OCI-LY7 (cell line): ENCODE measurements around the gene KCNK1. TPM values are rescaled to one million over a fixed set of nuclear protein-coding genes. Genes with fewer than 3 reads are reported as not detected.

Experiments
- BruUV-seq: library from RNA; stranded (reverse); fragments of 400-500 nt; replicated peaks from 2 replicates; lab custom pipeline; 2021; lab: Mats Ljungman, UMichigan
- CTCF ChIA-PET: fragments of 300-600 bp; sonication (Branson Sonifier 250); formaldehyde crosslinking; loops from one replicate; lab custom pipeline; 2022; ENCODE audit warnings: antibody characterized with exemption; ENCODE audit not compliant: unreplicated experiment; lab: Charles Lee
- POLR2A ChIA-PET: fragments of 300-600 bp; sonication (Branson Sonifier 250); formaldehyde crosslinking; loops from one replicate; lab custom pipeline; 2022; ENCODE audit warnings: antibody characterized with exemption; lab: Charles Lee
- DNase-seq: peaks from one replicate; pipeline ENCODE4 v3.0.0-alpha.2; 2015; ENCODE audit warnings: low spot score
- H2AFZ ChIP-seq: fragments of 200-600 bp; sonication (generic), shearing (Covaris generic); 2 replicates; pipeline ENCODE4 v1.6.1; 2014; ENCODE audit warnings: mild to moderate bottlenecking, antibody characterized with exemption, low read length, moderate library complexity
- H3K27ac ChIP-seq: fragments of 200-600 bp; sonication (generic); 2 replicates; pipeline ENCODE4 v1.5.1; 2014; ENCODE audit warnings: mixed run types, low read depth, mild to moderate bottlenecking, moderate library complexity, low read length, inconsistent platforms; ENCODE audit not compliant: poor library complexity, severe bottlenecking
- H3K36me3 ChIP-seq: fragments of 200-600 bp; sonication (generic); 2 replicates; pipeline ENCODE4 v1.6.1; 2014; ENCODE audit warnings: mild to moderate bottlenecking, antibody characterized with exemption, low read length, moderate library complexity, mixed read lengths; ENCODE audit not compliant: insufficient read depth
- H3K4me1 ChIP-seq: fragments of 200-600 bp; sonication (generic); 2 replicates; pipeline ENCODE4 v1.5.1; 2014; ENCODE audit warnings: mild to moderate bottlenecking, low read length; ENCODE audit not compliant: insufficient read depth, poor library complexity, severe bottlenecking
- H3K4me2 ChIP-seq: fragments of 200-600 bp; sonication (generic); 2 replicates; pipeline ENCODE4 v1.6.1; 2014; ENCODE audit warnings: mild to moderate bottlenecking, low read length
- H3K4me3 ChIP-seq: fragments of 200-600 bp; sonication (generic); 2 replicates; pipeline ENCODE4 v1.5.1; 2014; ENCODE audit warnings: mild to moderate bottlenecking, low read depth, low read length; ENCODE audit not compliant: poor library complexity, severe bottlenecking
- H3K79me2 ChIP-seq: fragments of 200-600 bp; sonication (generic); 2 replicates; pipeline ENCODE4 v1.6.1; 2016; ENCODE audit warnings: low read depth, mild to moderate bottlenecking, low read length, moderate library complexity, mixed read lengths; ENCODE audit not compliant: insufficient read depth
- H3K9me2 ChIP-seq: fragments of 200-600 bp; sonication (generic); 2 replicates; pipeline ENCODE4 v1.6.1; 2016; ENCODE audit warnings: mild to moderate bottlenecking, low read length, mixed read lengths; ENCODE audit not compliant: insufficient read depth
- H3K9me3 ChIP-seq: fragments of 200-600 bp; sonication (generic); 2 replicates; pipeline ENCODE4 v1.6.1; 2014; ENCODE audit warnings: mild to moderate bottlenecking, mixed run types, low read length, mixed read lengths
- H4K20me1 ChIP-seq: fragments of 200-600 bp; sonication (generic); 2 replicates; pipeline ENCODE4 v1.6.1; 2014; ENCODE audit warnings: mild to moderate bottlenecking, antibody characterized with exemption, low read length, moderate library complexity, mixed read lengths; ENCODE audit not compliant: insufficient read depth
- CTCF ChIP-seq: fragments of 200-600 bp; sonication (generic); conservative IDR thresholded peaks from 2 replicates; pipeline ENCODE4 v1.5.1; 2014; ENCODE audit warnings: mild to moderate bottlenecking, antibody characterized with exemption, low read length, moderate library complexity, mixed read lengths
- EZH2phosphoT487 ChIP-seq: fragments of 200-600 bp; sonication (generic); IDR thresholded peaks from 2 replicates; pipeline ENCODE4 v1.6.1; 2018; ENCODE audit warnings: low read depth, borderline replicate concordance, mild to moderate bottlenecking, mixed run types, antibody characterized with exemption, low read length, moderate library complexity, mixed read lengths
- intact Hi-C: fragments of 100-400 bp; cut with micrococcal nuclease; formaldehyde crosslinking; loops from one replicate; pipeline ENCODE4 v1.10.0; 2022; ENCODE audit not compliant: unreplicated experiment
- total RNA-seq, 2 experiments: library from RNA; depleted of rRNA in 1 of 2; stranded (reverse); fragments of >200 nt in 1 of 2; shearing (Covaris generic) in 1 of 2; gene quantifications; 2 replicates each; pipeline ENCODE4 v1.2.3, GENCODE V29; 2014 to 2022

Gene KCNK1
- total RNA-seq, 2 experiments from 2014 or later: not detected

DNA sequence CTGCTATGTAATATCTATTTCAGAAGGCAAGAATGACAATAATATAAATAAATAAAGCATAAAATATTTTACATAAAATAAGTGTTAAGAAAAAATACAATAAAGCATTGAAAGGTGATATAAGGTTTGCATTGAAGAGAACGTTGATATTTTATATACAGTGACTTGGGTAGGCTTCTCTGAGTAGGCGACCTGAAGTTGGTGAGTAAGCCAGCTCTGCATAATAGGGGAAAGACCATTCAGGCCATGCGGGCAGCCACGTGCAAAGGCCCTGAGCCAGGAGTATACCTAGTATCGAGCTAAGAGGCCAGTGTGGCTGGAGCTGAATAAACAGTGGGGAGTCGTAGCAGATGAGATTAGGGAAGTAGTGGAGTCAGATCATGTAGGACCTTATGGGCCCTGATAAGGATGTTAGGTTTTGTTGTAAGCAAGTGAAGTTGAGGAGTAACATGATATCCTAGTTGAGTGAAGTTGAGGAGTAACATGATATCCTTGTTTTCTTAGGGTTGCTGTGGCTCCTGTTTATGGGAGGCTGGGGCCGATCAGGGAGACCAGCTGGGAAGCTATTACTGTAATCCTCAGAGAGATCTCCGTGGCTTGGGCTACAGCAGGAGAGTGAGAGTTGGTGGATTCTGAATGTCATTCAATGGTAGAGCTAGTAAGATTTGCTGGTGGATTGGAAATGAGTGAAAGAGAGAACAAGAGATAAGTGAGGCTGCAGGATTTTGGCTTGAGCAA, 22.0 kb downstream of the KCNK1 start:
- H3K9me2 ChIP-seq: no peaks in the 10 kb centered on the region
- H3K36me3 ChIP-seq: no peaks in the 10 kb centered on the region
- H3K4me2 ChIP-seq: no peak overlapping the region
- no TSS peak for BruUV-seq
- H4K20me1 ChIP-seq: no peaks in the 10 kb centered on the region
- TF ChIP-seq EZH2phosphoT487: no peak
- no peak for TF ChIP-seq CTCF
- no peaks in the 10 kb centered on the region for H3K9me3 ChIP-seq
- no peaks in the 10 kb centered on the region for H3K79me2 ChIP-seq
- no peak overlapping the region for H2AFZ ChIP-seq
- H3K4me3 ChIP-seq: no peak overlapping the region
- intact Hi-C loops: no loop called here
- DNase-seq: no peak
- H3K27ac ChIP-seq: no peak overlapping the region
- POLR2A ChIA-PET: interaction anchor here (0.7 to 1.0 kb wide), 2 partner anchors 31 to 531 kb away, joined by 3 read pairs; no protein-coding TSS in a partner anchor
- CTCF ChIA-PET: no interaction called here
- no peaks in the 10 kb centered on the region for H3K4me1 ChIP-seq

GRCh38 chr1:233636503-233636877, 22.6 kb downstream of the KCNK1 start:
- no peaks in the 10 kb centered on the region for H3K4me1 ChIP-seq
- no peak for TF ChIP-seq EZH2phosphoT487
- TF ChIP-seq CTCF: no peak
- BruUV-seq: no TSS peak
- H4K20me1 ChIP-seq: no peaks in the 10 kb centered on the region
- no peaks in the 10 kb centered on the region for H3K9me3 ChIP-seq
- H3K4me3 ChIP-seq: no peak overlapping the region
- H3K27ac ChIP-seq: no peak overlapping the region
- H2AFZ ChIP-seq: no peak overlapping the region
- no peak for DNase-seq
- ChIA-PET POLR2A (interaction anchor here (0.7 kb wide), 1 partner anchor 530 kb away, joined by 3 read pairs; no protein-coding TSS in a partner anchor), CTCF (no interaction called here)
- intact Hi-C loops: no loop called here
- no peaks in the 10 kb centered on the region for H3K9me2 ChIP-seq
- H3K4me2 ChIP-seq: no peak overlapping the region
- no peaks in the 10 kb centered on the region for H3K36me3 ChIP-seq
- H3K79me2 ChIP-seq: no peaks in the 10 kb centered on the region

GRCh38 chr1:233638513-233638912, 24.6 kb downstream of the KCNK1 start:
- intact Hi-C loops: no loop called here
- TF ChIP-seq EZH2phosphoT487: no peak
- no peak for TF ChIP-seq CTCF
- Histone ChIP-seq H3K36me3 (no peaks in the 10 kb centered on the region), H3K27ac (no peak overlapping the region), H3K4me1 (no peaks in the 10 kb centered on the region), H4K20me1 (no peaks in the 10 kb centered on the region), H3K4me3 (no peak overlapping the region), H3K79me2 (no peaks in the 10 kb centered on the region), H2AFZ (no peak overlapping the region), H3K9me2 (no peaks in the 10 kb centered on the region), H3K4me2 (no peak overlapping the region), H3K9me3 (no peaks in the 10 kb centered on the region)
- POLR2A ChIA-PET: no interaction called here
- CTCF ChIA-PET: no interaction called here
- DNase-seq: no peak
- BruUV-seq: no TSS peak
